22Rv1 (cell line): ENCODE measurements around the gene RHO.
"Not testable (repeated sequence)": the region's sequence is repeated elsewhere in the genome, so short reads cannot be mapped to it uniquely, and the experiment has no call there.

Source experiments
- H3K27ac ChIP-seq: fragments of 450-650 bp; 2 replicates; pipeline ENCODE4 v1.5.1; 2017
- ZFX ChIP-seq: fragments of 450-650 bp; IDR thresholded peaks from 2 replicates; pipeline ENCODE4 v1.6.1; 2017; ENCODE audit warnings: antibody characterized with exemption, borderline replicate concordance
- TF ChIP-seq, protein P1 (sequence below): fragments of 450-650 bp; IDR thresholded peaks from 2 replicates; pipeline ENCODE4 v1.5.1; 2017; ENCODE audit warnings: mild to moderate bottlenecking

RHO gene

DNA sequence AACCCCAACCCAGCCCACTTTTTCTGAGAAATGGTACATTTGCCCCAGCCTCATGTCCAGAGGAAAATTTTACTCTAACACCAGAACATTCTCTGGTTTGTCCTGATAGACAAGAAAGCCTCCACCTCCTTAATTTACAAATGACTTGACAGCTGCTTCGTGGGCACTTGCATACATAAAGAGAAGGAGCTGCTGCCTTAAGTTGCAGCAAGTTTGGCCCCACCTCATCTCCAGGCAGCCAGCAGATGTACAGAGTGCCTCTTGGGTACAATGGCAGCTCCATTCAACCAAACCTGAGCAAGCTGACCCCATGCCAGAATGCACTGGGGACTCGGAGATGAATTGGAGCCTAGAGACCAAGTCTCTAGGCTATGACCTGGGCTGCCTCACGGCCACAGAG, 8.4 kb downstream of the RHO start:
- no peak overlapping the region for H3K27ac ChIP-seq
- TF ChIP-seq ZFX = no peak

DNA sequence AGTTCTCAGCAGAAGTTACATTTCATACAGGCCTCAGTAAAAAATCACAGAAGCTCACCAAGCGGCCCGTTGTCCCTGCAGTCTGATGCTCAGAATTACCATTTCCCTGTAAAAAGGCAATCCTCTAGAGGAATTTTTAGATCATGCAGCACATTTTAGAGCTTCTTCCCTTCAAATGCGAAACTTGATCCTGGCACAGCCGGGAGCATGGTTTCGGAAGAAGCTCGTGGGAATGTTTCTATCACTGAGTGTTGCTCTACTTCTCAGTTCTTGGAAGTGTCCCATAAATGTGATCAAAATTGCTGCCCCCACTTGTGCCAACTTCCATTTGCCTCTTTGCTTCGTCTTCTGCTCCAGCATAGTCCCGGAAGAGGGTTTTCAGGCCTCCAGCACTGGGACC, 10.8 kb downstream of the RHO start:
- H3K27ac ChIP-seq = no peak overlapping the region

DNA sequence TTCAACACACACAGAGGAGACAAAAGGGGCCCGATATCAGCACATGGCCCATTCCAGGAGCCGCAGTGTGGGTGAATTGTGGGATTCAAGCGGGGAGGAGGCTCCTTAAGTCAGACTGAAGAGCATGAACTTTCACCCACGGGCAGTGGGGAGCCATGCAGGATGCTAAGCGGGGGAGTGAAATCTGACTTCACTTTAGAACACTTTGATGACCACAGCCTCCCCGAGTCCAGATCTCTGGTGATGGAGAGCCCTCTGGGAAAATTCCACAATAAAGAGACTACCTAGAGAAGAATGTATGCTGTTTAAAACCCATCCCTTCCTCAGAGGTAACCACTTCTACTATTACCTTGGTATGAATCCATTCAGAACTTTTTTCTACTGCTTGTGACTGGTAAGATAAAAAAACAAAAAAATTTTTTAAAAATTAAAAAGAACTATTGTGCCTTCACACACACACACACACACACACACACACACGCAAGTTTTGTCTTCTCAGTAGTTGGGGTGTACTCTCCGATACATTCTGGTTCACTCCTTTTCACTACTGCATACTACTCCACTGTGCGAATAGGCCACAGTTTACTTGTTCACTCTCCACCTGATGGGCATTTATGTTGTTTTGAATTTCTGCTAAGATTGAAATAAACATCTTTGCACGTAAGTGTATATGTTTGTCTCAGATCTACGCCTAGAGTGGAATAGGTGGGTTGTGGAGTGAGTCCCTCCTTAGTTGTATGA, 12.5 kb downstream of the RHO start:
- TF ChIP-seq, protein P1, sequence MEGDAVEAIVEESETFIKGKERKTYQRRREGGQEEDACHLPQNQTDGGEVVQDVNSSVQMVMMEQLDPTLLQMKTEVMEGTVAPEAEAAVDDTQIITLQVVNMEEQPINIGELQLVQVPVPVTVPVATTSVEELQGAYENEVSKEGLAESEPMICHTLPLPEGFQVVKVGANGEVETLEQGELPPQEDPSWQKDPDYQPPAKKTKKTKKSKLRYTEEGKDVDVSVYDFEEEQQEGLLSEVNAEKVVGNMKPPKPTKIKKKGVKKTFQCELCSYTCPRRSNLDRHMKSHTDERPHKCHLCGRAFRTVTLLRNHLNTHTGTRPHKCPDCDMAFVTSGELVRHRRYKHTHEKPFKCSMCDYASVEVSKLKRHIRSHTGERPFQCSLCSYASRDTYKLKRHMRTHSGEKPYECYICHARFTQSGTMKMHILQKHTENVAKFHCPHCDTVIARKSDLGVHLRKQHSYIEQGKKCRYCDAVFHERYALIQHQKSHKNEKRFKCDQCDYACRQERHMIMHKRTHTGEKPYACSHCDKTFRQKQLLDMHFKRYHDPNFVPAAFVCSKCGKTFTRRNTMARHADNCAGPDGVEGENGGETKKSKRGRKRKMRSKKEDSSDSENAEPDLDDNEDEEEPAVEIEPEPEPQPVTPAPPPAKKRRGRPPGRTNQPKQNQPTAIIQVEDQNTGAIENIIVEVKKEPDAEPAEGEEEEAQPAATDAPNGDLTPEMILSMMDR = no peak
- TF ChIP-seq ZFX = no peak
- H3K27ac ChIP-seq = no peak overlapping the region

More for the DNA sequence above, 10.8 kb downstream of the RHO start:
- TF ChIP-seq, protein P1 = no peak
- no peak for TF ChIP-seq ZFX

DNA sequence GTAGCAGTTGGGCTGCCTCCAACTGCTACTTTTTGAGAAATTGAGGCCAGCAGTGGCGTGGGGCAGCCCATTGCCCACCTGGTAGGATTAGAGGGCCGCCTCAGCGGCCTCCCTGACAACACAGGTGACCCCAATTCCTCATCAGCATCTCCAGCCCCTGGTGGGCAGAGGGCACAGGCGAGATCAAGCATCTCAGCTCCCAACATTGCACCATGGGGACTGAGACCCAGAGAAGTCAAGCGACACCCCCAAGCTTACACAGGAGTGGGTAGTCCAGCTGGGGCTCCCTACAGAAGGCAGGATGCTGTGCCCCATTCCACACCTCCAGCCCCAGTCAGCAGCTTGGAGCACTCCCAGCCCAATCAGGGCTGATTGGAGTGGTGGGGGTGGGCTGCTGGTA, 14.3 kb downstream of the RHO start:
- no peak for TF ChIP-seq ZFX
- TF ChIP-seq, protein P1 = no peak
- no peak overlapping the region for H3K27ac ChIP-seq

DNA sequence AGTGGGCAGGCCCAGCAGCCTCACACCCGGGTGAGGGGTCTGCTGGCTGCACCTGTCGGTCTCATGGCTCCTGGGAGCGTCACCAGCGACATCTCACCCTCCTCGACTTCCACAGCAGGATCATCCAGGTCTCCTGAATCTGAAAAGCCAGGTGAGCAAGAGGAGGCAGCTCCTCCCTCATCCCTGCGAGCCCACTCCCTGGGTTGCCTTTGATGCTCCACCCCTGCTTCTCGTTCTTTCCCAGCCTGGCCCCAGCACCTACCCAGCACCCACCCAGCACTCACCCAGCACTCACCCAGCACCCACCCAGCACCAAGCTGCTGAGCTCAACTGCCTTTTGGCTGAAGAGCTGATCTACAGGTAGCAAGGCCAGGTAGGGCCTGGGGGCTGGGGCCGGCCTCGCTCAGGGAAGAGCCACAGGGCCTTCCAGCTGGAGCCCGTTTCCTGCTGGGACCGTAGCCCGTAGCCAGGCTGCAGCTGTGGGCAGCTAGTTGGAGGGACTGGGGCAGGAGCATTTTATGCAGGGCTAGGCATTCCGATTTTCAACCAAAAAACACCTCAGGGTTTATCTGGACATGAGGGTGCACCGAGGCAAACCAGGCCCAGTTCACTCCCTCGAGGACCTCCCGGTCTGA, 14.8 kb downstream of the RHO start, which contains the start of gene H1-8:
H1-8 (plus strand) TSS at position 20 of the 635 bp plus-strand sequence; CDS start at position 64, 44 bp downstream.
- TF ChIP-seq, protein P1 = no peak
- TF ChIP-seq ZFX = no peak
- H3K27ac ChIP-seq = no peak within 1 kb of the TSS

DNA sequence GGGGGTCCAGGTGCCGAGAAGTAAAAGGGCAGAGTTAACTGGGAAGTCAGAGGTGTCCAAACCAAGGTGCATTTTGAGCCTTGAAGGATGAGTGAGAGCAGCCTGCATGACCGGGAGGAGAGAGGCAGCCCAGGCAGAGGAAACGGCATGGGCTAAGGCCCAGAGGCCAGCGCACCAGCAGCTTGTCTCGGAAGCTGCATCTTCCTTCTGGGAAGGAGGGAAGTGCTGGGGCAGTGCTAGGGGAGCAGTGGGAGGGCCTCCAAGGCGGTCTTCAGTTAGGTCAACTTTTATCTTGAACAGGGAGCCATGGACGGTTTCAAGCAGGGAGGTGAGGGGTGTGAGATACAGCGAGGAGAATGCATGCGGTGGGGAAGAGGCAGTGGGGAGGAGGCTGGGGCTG, 15.6 kb downstream of the RHO start:
- TF ChIP-seq ZFX = no peak
- TF ChIP-seq, protein P1 = no peak
- H3K27ac ChIP-seq = no peak overlapping the region

DNA sequence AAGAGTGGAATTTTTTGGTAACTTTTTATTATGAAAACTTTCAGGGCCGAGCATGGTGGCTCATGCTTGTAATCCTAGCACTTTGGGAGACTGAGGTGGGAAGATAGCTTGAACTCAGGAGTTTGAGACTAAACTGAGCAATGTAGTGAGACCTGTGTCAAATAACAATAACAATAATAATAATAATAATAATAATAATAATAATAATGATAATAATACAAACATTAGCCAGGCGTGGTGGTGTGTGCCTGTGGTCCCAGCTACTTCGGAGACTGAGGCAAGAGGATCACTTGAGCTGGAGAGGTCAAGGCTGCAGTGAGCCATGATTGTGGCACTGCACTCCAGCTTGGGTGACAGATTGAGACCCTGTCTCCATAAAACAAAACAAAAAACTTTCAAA, 17.5 kb downstream of the RHO start:
- H3K27ac ChIP-seq = not testable (repeated sequence)

DNA sequence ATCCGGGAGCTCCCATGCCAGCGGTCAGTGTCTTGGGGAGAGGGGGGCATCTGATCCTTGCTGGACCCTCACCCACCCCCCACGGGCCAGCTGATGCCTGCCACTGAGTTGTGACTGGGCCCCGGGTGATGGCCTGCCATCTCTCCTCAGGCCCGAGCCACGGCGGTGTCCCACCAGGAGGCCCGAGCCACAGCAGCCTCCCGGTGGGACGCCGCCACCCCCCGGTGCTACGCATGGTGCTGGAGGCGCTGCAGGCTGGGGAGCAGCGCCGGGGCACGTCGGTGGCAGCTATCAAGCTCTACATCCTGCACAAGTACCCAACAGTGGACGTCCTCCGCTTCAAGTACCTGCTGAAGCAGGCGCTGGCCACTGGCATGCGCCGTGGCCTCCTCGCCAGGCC, 18.8 kb downstream of the RHO start:
- TF ChIP-seq, protein P1 = no peak
- no peak for TF ChIP-seq ZFX
- no peak overlapping the region for H3K27ac ChIP-seq
